Fibroblast of lung (primary cell): ENCODE results near the gene FAM118A. TPM values are rescaled to one million over a fixed set of nuclear protein-coding genes. Genes with fewer than 3 reads are reported as not detected.

Experiments used
- DNase-seq, 2 donors: peaks; one replicate each; pipeline versions ENCODE4 v3.0.0 to v3.0.0-alpha.2; 2010; ENCODE audit warnings: low read depth in 2 of 2
- H2AFZ ChIP-seq: 2 replicates; pipeline ENCODE4 v1.5.1; 2012; ENCODE audit warnings: low read length, control low read depth, inconsistent platforms
- H3K27ac ChIP-seq: 2 replicates; pipeline ENCODE4 v1.5.1; 2011; ENCODE audit warnings: low read length, control low read depth; ENCODE audit not compliant: insufficient read depth
- H3K27me3 ChIP-seq: 2 replicates; pipeline ENCODE4 v1.5.1; 2011; ENCODE audit warnings: mild to moderate bottlenecking, low read length; ENCODE audit not compliant: control insufficient read depth, insufficient read depth
- H3K36me3 ChIP-seq: 2 replicates; pipeline ENCODE4 v1.5.1; 2011; ENCODE audit warnings: low read length; ENCODE audit not compliant: control insufficient read depth, insufficient read depth
- H3K4me1 ChIP-seq: 2 replicates; pipeline ENCODE4 v1.5.1; 2011; ENCODE audit warnings: low read length; ENCODE audit not compliant: control insufficient read depth, insufficient read depth; ENCODE audit errors: extremely low read depth
- H3K4me2 ChIP-seq: 2 replicates; pipeline ENCODE4 v1.5.1; 2011; ENCODE audit warnings: low read length, control low read depth; ENCODE audit not compliant: insufficient read depth; ENCODE audit errors: extremely low read depth
- H3K4me3 ChIP-seq, 4 experiments: fragments of 200-600 bp in 1 of 4; sonication (generic) in 1 of 4; replicated peaks in 1 of 4; 2 replicates each; pipeline ENCODE4 v1.5.1; 2011 to 2016; ENCODE audit warnings: low read length in 4 of 4, low read depth in 3 of 4, mild to moderate bottlenecking in 3 of 4, control low read depth in 2 of 4, inconsistent platforms in 1 of 4, mixed read lengths in 1 of 4; ENCODE audit not compliant: insufficient read depth in 1 of 4; ENCODE audit errors: control extremely low read depth in 1 of 4
- H3K79me2 ChIP-seq: 2 replicates; pipeline ENCODE4 v1.5.1; 2012; ENCODE audit warnings: mild to moderate bottlenecking, low read length, inconsistent platforms; ENCODE audit not compliant: control insufficient read depth, insufficient read depth
- H3K9ac ChIP-seq: 2 replicates; pipeline ENCODE4 v1.5.1; 2011; ENCODE audit warnings: mild to moderate bottlenecking, low read length, control low read depth; ENCODE audit not compliant: insufficient read depth
- H3K9me3 ChIP-seq: 2 replicates; pipeline ENCODE4 v1.5.1; 2012; ENCODE audit warnings: low read depth, low read length; ENCODE audit not compliant: control insufficient read depth, insufficient read depth
- H4K20me1 ChIP-seq: 2 replicates; pipeline ENCODE4 v1.5.1; 2011; ENCODE audit warnings: low read length; ENCODE audit not compliant: control insufficient read depth, insufficient read depth; ENCODE audit errors: extremely low read depth
- CTCF ChIP-seq, 2 donors: IDR thresholded peaks in 1 of 2; conservative IDR thresholded peaks in 1 of 2; 1 replicate in 1 of 2; 2 replicates in 1 of 2; pipeline ENCODE4 v1.5.1; 2011 to 2012; ENCODE audit warnings: low read length in 2 of 2, control low read depth in 1 of 2, inconsistent platforms in 1 of 2, low read depth in 1 of 2, mild to moderate bottlenecking in 1 of 2
- EZH2 ChIP-seq: IDR thresholded peaks from 2 replicates; pipeline ENCODE4 v1.5.1; 2012; ENCODE audit warnings: low read length, control low read depth, mild to moderate bottlenecking; ENCODE audit errors: missing control alignments
- polyA plus RNA-seq, 2 donors: library from polyadenylated mRNA; depleted of rRNA in 1 of 2; stranded (reverse) in 1 of 2; unstranded in 1 of 2; fragments of >200 nt; gene quantifications; 2 replicates each; pipeline ENCODE4 v1.2.1, GENCODE V29; 2011 to 2012; ENCODE audit warnings: missing spikeins in 1 of 2
- total RNA-seq: library from RNA; depleted of rRNA; stranded (reverse); fragments of >200 nt; gene quantifications from 2 replicates; pipeline ENCODE4 v1.2.1, GENCODE V29; 2014

FAM118A gene
- total and polyA plus RNA-seq, 2 donors (not counting 1 experiment from before 2014, with no cell fraction given), result 16.5 to 18.0 TPM

- Histone ChIP-seq H3K4me2 (no peak overlapping the region), H4K20me1 (no peaks in the 10 kb centered on the region), H3K27ac (no peak overlapping the region), H3K27me3 (no peaks in the 10 kb centered on the region), H2AFZ (no peak overlapping the region), H3K4me3 (no peak overlapping the region), H3K36me3 (peaks cover 2% of the 10 kb centered on the region), H3K4me1 (no peaks in the 10 kb centered on the region), H3K9ac (no peak overlapping the region), H3K79me2 (no peaks in the 10 kb centered on the region), H3K9me3 (no peaks in the 10 kb centered on the region)
- DNase-seq, result no peak
- TF ChIP-seq EZH2 (no peak), CTCF (conservative IDR thresholded peaks at IDR 0.05 in 1 of 2, IDR thresholded peaks at IDR 0.05 in 1 of 2; ENCODE audit: low read depth in 1 of 2, low read length in 2 of 2) (no peak)
These were observed 19.2 kb downstream of the FAM118A start for GRCh38 chr22:45328822-45329529.

GRCh38 chr22:45329530-45329936, 19.8 kb downstream of the FAM118A start:
- TF ChIP-seq CTCF (conservative IDR thresholded peaks at IDR 0.05 in 1 of 2, IDR thresholded peaks at IDR 0.05 in 1 of 2; ENCODE audit: low read depth in 1 of 2, low read length in 2 of 2) (no peak), EZH2 (no peak)
- Histone ChIP-seq H3K36me3 (peaks cover 2% of the 10 kb centered on the region), H3K4me3 (no peak overlapping the region), H2AFZ (no peak overlapping the region), H3K27ac (no peak overlapping the region), H3K4me1 (no peaks in the 10 kb centered on the region), H3K4me2 (no peak overlapping the region), H3K9me3 (no peaks in the 10 kb centered on the region), H3K27me3 (no peaks in the 10 kb centered on the region), H3K79me2 (no peaks in the 10 kb centered on the region), H3K9ac (no peak overlapping the region), H4K20me1 (no peaks in the 10 kb centered on the region)
- no peak for DNase-seq

GRCh38 chr22:45330548-45330947, 20.8 kb downstream of the FAM118A start:
- no peaks in the 10 kb centered on the region for H4K20me1 ChIP-seq
- no peak overlapping the region for H3K4me3 ChIP-seq
- no peak overlapping the region for H3K4me2 ChIP-seq
- H3K79me2 ChIP-seq, result no peaks in the 10 kb centered on the region
- TF ChIP-seq EZH2, result no peak
- TF ChIP-seq CTCF (conservative IDR thresholded peaks at IDR 0.05 in 1 of 2, IDR thresholded peaks at IDR 0.05 in 1 of 2; ENCODE audit: low read depth in 1 of 2, low read length in 2 of 2), result no peak
- no peaks in the 10 kb centered on the region for H3K4me1 ChIP-seq
- H2AFZ ChIP-seq, result no peak overlapping the region
- H3K27ac ChIP-seq, result no peak overlapping the region
- no peak for DNase-seq
- no peak overlapping the region for H3K9ac ChIP-seq
- H3K27me3 ChIP-seq, result no peaks in the 10 kb centered on the region
- no peaks in the 10 kb centered on the region for H3K9me3 ChIP-seq
- H3K36me3 ChIP-seq, result peaks cover 6% of the 10 kb centered on the region
